GM23338 (cell line): Measurements from ENCODE around the gene PEDS1. TPM values are rescaled to one million over a fixed set of nuclear protein-coding genes. Genes with fewer than 3 reads are reported as not detected.
A peak's percentile ranks its signal among the peaks of the same experiment; 100 is the strongest.

ENCODE experiments used
- ATAC-seq: fragments of 200-7000 bp; cut with Tn5 transposase; 3 replicates; pipeline ENCODE4 v1.9.1; 2020
- DNase-seq: peaks from one replicate; pipeline ENCODE4 v3.0.0-alpha.2; 2015; ENCODE audit warnings: low spot score
- H2AFZ ChIP-seq: fragments of 200-600 bp; sonication (generic); 2 replicates; pipeline ENCODE4 v1.8.0; 2016; ENCODE audit warnings: antibody characterized with exemption, mild to moderate bottlenecking, moderate library complexity
- H3F3A ChIP-seq: fragments of 200-600 bp; sonication (generic); replicated peaks from 2 replicates; pipeline ENCODE4 v1.8.0; 2017; ENCODE audit warnings: antibody characterized with exemption, mixed run types, low read depth
- H3K27ac ChIP-seq: fragments of 200-600 bp; sonication (generic); 2 replicates; pipeline ENCODE4 v1.6.1; 2016; ENCODE audit warnings: low read depth
- H3K27me3 ChIP-seq: fragments of 200-600 bp; sonication (generic); 2 replicates; pipeline ENCODE4 v1.8.0; 2016; ENCODE audit warnings: mild to moderate bottlenecking, mixed run types, moderate library complexity; ENCODE audit not compliant: insufficient read depth
- H3K36me3 ChIP-seq: fragments of 200-600 bp; sonication (generic); 2 replicates; pipeline ENCODE4 v1.8.0; 2016; ENCODE audit warnings: mild to moderate bottlenecking; ENCODE audit not compliant: insufficient read depth
- H3K4me1 ChIP-seq: fragments of 200-600 bp; sonication (generic); 2 replicates; pipeline ENCODE4 v1.8.0; 2016; ENCODE audit warnings: mild to moderate bottlenecking, moderate library complexity; ENCODE audit not compliant: insufficient read depth
- H3K4me2 ChIP-seq: fragments of 200-600 bp; sonication (generic); 2 replicates; pipeline ENCODE4 v1.7.1; 2017; ENCODE audit warnings: mixed run types
- H3K4me3 ChIP-seq: fragments of 200-600 bp; sonication (generic); 2 replicates; pipeline ENCODE4 v1.6.1; 2016; ENCODE audit warnings: mixed run types
- H3K79me2 ChIP-seq: fragments of 200-600 bp; sonication (generic); replicated peaks from 2 replicates; pipeline ENCODE4 v1.8.0; 2017; ENCODE audit warnings: mild to moderate bottlenecking; ENCODE audit not compliant: insufficient read depth
- H3K9me2 ChIP-seq: fragments of 200-600 bp; sonication (generic); 2 replicates; pipeline ENCODE4 v1.8.0; 2017; ENCODE audit not compliant: insufficient read depth
- H4K20me1 ChIP-seq: fragments of 200-600 bp; sonication (generic); replicated peaks from 2 replicates; pipeline ENCODE4 v1.8.0; 2017; ENCODE audit warnings: mild to moderate bottlenecking; ENCODE audit not compliant: insufficient read depth
- H3K27ac Mint-ChIP-seq: 2 replicates; pipeline ENCODE4 v1.8.0; 2020; ENCODE audit warnings: inconsistent platforms, mild to moderate bottlenecking, moderate library complexity, mixed read lengths
- H3K27me3 Mint-ChIP-seq: 3 replicates; pipeline ENCODE4 v1.8.0; 2022; ENCODE audit warnings: low read depth, mild to moderate bottlenecking, moderate library complexity, mixed read lengths, inconsistent platforms; ENCODE audit not compliant: insufficient read depth, poor library complexity
- H3K36me3 Mint-ChIP-seq: 3 replicates; pipeline ENCODE4 v1.8.0; 2021; ENCODE audit warnings: low read depth, mild to moderate bottlenecking, inconsistent platforms, moderate library complexity, mixed read lengths
- H3K4me1 Mint-ChIP-seq: 3 replicates; pipeline ENCODE4 v1.8.0; 2020; ENCODE audit warnings: mild to moderate bottlenecking, inconsistent platforms, mixed read lengths
- H3K4me3 Mint-ChIP-seq: 3 replicates; pipeline ENCODE4 v1.8.0; 2021; ENCODE audit warnings: moderate library complexity, mild to moderate bottlenecking, inconsistent platforms, mixed read lengths
- H3K9me3 Mint-ChIP-seq: 3 replicates; pipeline ENCODE4 v1.8.0; 2020; ENCODE audit warnings: moderate library complexity, mild to moderate bottlenecking, inconsistent platforms, mixed read lengths
- CTCF ChIP-seq, 2 experiments: fragments of 200-600 bp in 1 of 2; sonication (generic) in 1 of 2; conservative IDR thresholded peaks; 2 replicates each; pipeline versions ENCODE4 v1.5.1 to v1.6.1; 2016 to 2017; ENCODE audit warnings: antibody characterized with exemption in 2 of 2, low read depth in 2 of 2, mild to moderate bottlenecking in 2 of 2, moderate library complexity in 1 of 2
- EZH2 ChIP-seq: fragments of 200-600 bp; sonication (generic); IDR thresholded peaks from one replicate; pipeline ENCODE4 v1.8.0; 2017; ENCODE audit warnings: antibody characterized with exemption, mild to moderate bottlenecking, low read depth; ENCODE audit not compliant: unreplicated experiment
- EZH2phosphoT487 ChIP-seq: fragments of 200-600 bp; sonication (generic); IDR thresholded peaks from one replicate; pipeline ENCODE4 v1.8.1; 2018; ENCODE audit warnings: antibody characterized with exemption; ENCODE audit not compliant: unreplicated experiment
- JUNB ChIP-seq: IDR thresholded peaks from one replicate; pipeline ENCODE4 v1.6.1; 2016; ENCODE audit warnings: antibody characterized with exemption; ENCODE audit not compliant: unreplicated experiment
- polyA plus RNA-seq: library from polyadenylated mRNA; unstranded; fragments of >200 nt; fragmentation: Nextera tagmentation; extraction: Ambion mirVana; gene quantifications from 2 replicates; pipeline ENCODE4 v1.2.1, GENCODE V29; 2016
- total RNA-seq: library from RNA; depleted of rRNA; stranded (reverse); fragments of >200 nt; shearing (Covaris generic); gene quantifications from 2 replicates; pipeline ENCODE4 v1.2.3, GENCODE V29; 2014
- TF ChIP-seq, protein P1 (sequence below): IDR thresholded peaks from one replicate; pipeline ENCODE4 v1.6.1; 2018; ENCODE audit warnings: antibody characterized with exemption; ENCODE audit not compliant: unreplicated experiment

The PEDS1 gene
- total and polyA plus RNA-seq, 2 experiments from 2014 or later, result 34.5 to 43.6 TPM

DNA sequence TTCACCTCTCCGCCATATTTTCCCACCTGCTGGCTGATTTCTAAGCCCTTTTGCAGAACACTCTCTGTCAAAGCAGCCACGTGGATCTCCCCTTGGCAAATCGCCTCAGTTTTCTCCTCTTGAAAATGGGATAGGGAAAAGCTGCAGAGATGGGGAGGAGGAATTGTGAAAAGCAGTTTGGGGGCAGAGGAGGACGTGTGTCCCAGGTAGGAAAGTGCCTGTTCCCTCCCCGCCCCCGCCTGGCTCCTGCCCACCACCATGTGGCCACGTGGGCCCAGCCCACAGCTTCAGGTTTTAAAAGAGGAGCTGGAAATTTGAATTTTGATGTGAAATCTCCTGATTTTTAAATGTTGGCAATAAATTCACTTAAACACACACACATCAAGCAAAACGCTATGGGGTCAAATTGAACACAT is 33.5 kb upstream of the PEDS1 start:
- Histone ChIP-seq H3K4me3 (no peak overlapping the region), H3K9me2 (no peaks in the 10 kb centered on the region), H4K20me1 (no peaks in the 10 kb centered on the region), H3K4me1 (peaks cover 6% of the 10 kb centered on the region), H3K27me3 (no peaks in the 10 kb centered on the region), H3K27ac (no peak overlapping the region), H3K36me3 (no peaks in the 10 kb centered on the region), H2AFZ (peak overlapping the region; percentile 72; the same call in 1 of the 2 replicates), H3K79me2 (0 out of 2 replicates have a peak, but pooled peaks cover 3% of the 10 kb centered on the region), H3F3A (no peaks in the 10 kb centered on the region), H3K4me2 (no peak overlapping the region)
- peaks cover 18% of the 10 kb centered on the region for H3K4me1 Mint-ChIP-seq
- no peak for TF ChIP-seq CTCF (conservative IDR thresholded peaks at IDR 0.05; ENCODE audit: low read depth in 2 of 2)
- no peak for TF ChIP-seq EZH2phosphoT487
- no peak for TF ChIP-seq JUNB
- TF ChIP-seq, protein P1, sequence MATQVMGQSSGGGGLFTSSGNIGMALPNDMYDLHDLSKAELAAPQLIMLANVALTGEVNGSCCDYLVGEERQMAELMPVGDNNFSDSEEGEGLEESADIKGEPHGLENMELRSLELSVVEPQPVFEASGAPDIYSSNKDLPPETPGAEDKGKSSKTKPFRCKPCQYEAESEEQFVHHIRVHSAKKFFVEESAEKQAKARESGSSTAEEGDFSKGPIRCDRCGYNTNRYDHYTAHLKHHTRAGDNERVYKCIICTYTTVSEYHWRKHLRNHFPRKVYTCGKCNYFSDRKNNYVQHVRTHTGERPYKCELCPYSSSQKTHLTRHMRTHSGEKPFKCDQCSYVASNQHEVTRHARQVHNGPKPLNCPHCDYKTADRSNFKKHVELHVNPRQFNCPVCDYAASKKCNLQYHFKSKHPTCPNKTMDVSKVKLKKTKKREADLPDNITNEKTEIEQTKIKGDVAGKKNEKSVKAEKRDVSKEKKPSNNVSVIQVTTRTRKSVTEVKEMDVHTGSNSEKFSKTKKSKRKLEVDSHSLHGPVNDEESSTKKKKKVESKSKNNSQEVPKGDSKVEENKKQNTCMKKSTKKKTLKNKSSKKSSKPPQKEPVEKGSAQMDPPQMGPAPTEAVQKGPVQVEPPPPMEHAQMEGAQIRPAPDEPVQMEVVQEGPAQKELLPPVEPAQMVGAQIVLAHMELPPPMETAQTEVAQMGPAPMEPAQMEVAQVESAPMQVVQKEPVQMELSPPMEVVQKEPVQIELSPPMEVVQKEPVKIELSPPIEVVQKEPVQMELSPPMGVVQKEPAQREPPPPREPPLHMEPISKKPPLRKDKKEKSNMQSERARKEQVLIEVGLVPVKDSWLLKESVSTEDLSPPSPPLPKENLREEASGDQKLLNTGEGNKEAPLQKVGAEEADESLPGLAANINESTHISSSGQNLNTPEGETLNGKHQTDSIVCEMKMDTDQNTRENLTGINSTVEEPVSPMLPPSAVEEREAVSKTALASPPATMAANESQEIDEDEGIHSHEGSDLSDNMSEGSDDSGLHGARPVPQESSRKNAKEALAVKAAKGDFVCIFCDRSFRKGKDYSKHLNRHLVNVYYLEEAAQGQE, result no peak
- no peak for ATAC-seq
- H3K27me3 Mint-ChIP-seq, result peaks cover 17% of the 10 kb centered on the region
- no peak for DNase-seq
- no peaks in the 10 kb centered on the region; the same call in 1 of the 3 replicates for H3K36me3 Mint-ChIP-seq
- no peak overlapping the region for H3K4me3 Mint-ChIP-seq
- H3K27ac Mint-ChIP-seq, result no peak overlapping the region
- H3K9me3 Mint-ChIP-seq, result no peaks in the 10 kb centered on the region

DNA sequence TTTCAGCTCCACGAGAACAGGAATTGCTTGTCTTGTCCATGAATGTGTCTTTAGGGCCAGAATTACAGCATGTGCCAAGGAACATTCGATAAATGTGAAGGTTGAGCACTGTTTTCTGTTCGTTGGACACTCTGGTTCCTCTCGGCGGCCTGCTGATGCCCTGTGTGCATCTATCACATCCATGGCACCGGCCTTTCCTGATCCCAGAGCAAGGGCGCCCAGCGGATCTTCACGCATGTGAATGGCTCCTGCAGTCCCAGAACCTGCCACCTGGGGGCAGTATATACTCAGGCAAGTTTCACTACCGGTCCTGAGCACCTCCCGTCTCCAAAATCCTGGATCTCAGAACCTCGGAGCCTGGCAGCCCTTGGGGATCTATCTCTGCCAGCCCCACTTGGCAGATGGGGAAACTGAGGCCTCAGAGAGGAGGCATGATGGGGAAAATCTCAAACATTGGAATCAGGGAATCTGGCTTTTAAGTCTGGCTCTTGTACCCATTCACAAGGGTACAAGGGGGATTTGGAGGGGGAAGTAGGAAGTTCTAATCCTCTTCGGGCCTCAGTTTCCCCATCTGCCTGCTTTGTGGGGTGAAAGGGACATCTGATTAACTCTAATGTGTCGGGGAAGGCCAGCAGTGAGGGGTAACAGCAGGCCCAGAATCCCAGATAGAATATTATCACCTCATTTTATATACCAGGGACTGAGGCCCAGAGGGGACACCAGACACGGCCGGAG is 32.8 kb upstream of the PEDS1 start:
- peak; percentile 31 for ATAC-seq
- no peak for TF ChIP-seq EZH2
- TF ChIP-seq CTCF (conservative IDR thresholded peaks at IDR 0.05; ENCODE audit: low read depth in 2 of 2), result peak; percentile 94 to 96
- H3K4me3 ChIP-seq, result no peak overlapping the region
- no peaks in the 10 kb centered on the region for H4K20me1 ChIP-seq
- no peaks in the 10 kb centered on the region; the same call in 2 of the 3 replicates for H3K36me3 Mint-ChIP-seq
- peak; percentile 96 for DNase-seq
- peak overlapping the region; percentile 70; the same call in 1 of the 2 replicates for H2AFZ ChIP-seq
- H3K4me2 ChIP-seq, result no peak overlapping the region
- H3K4me1 Mint-ChIP-seq, result peaks cover 18% of the 10 kb centered on the region
- no peak overlapping the region for H3K4me3 Mint-ChIP-seq
- no peaks in the 10 kb centered on the region for H3F3A ChIP-seq
- H3K27ac Mint-ChIP-seq, result no peak overlapping the region
- H3K79me2 ChIP-seq, result no peaks in the 10 kb centered on the region
- no peak overlapping the region for H3K27ac ChIP-seq
- H3K4me1 ChIP-seq, result peaks cover 6% of the 10 kb centered on the region
- H3K9me2 ChIP-seq, result no peaks in the 10 kb centered on the region
- peaks cover 17% of the 10 kb centered on the region for H3K27me3 Mint-ChIP-seq
- H3K36me3 ChIP-seq, result no peaks in the 10 kb centered on the region
- no peaks in the 10 kb centered on the region for H3K9me3 Mint-ChIP-seq
- H3K27me3 ChIP-seq, result no peaks in the 10 kb centered on the region
